Right lobe of liver (tissue), 6 donors: Measurements from ENCODE around the gene TBC1D10A. TPM values are rescaled to one million over a fixed set of nuclear protein-coding genes. Genes with fewer than 3 reads are reported as not detected.

Experiments used
- ATAC-seq, 4 donors: fragments of 200-7000 bp; cut with Tn5 transposase; one replicate each; pipeline ENCODE4 v1.9.1; 2020; ENCODE audit warnings: mild to moderate bottlenecking in 4 of 4, moderate library complexity in 4 of 4
- DNase-seq, 3 donors: peaks; one replicate each; pipeline ENCODE4 v3.0.0-alpha.2; 2020
- H3K27ac ChIP-seq, 3 donors: fragments of 200-600 bp; one replicate each; pipeline ENCODE4 v1.8.0; 2022
- H3K27me3 ChIP-seq, 2 donors: fragments of 200-600 bp; one replicate each; pipeline ENCODE4 v1.8.0; 2022
- H3K36me3 ChIP-seq, 4 donors: fragments of 200-600 bp; sonication (generic) in 1 of 4; one replicate each; pipeline versions ENCODE4 v1.5.1 to v1.8.0; 2017 to 2022; ENCODE audit warnings: control low read depth in 1 of 4
- H3K4me1 ChIP-seq, 4 donors: fragments of 200-600 bp; sonication (generic) in 1 of 4; one replicate each; pipeline versions ENCODE4 v1.5.1 to v1.8.0; 2017 to 2022; ENCODE audit warnings: control low read depth in 1 of 4
- H3K4me3 ChIP-seq, 3 donors: fragments of 200-600 bp; one replicate each; pipeline ENCODE4 v1.8.0; 2022
- H3K9me3 ChIP-seq, 4 donors: fragments of 200-600 bp; sonication (generic) in 1 of 4; one replicate each; pipeline versions ENCODE4 v1.5.1 to v1.8.0; 2017 to 2022; ENCODE audit warnings: control low read depth in 1 of 4
- POLR2A ChIP-seq: fragments of 450-650 bp; IDR thresholded peaks from one replicate; pipeline ENCODE4 v1.6.1; 2017; ENCODE audit warnings: antibody characterized with exemption, mild to moderate bottlenecking
- WGBS: methylation state at CpG from one replicate; pipeline ENCODE4 v1.1.6; 2018; ENCODE audit warnings: low coverage, low lambda C conversion rate; ENCODE audit not compliant: insufficient coverage; ENCODE audit errors: missing lambda C conversion rate; 5-methylcytosine and 5-hydroxymethylcytosine counted together
- intact Hi-C, 2 donors: fragments of 100-400 bp; cut with DNase I; formaldehyde crosslinking; loops; one replicate each; pipeline versions ENCODE4 v1.11.2 to v1.14.1; 2022
- total RNA-seq, 6 experiments: library from RNA; depleted of rRNA in 2 of 6; stranded (reverse); fragments of >200 nt in 2 of 6; fragmentation: NEBNext Ultra II Directional in 3 of 6; extraction: Animal tissue kit (Norgen Biotek cat#: 25700) in 3 of 6; gene quantifications; one replicate each; pipeline versions ENCODE4 v1.1.0 to v1.2.4, GENCODE V29; 2016 to 2023
- TF ChIP-seq, protein P1 (sequence below), 4 donors: fragments of 200-600 bp in 3 of 4; fragments of 450-650 bp in 1 of 4; IDR thresholded peaks; one replicate each; pipeline versions ENCODE4 v1.5.1 to v1.8.0; 2016 to 2022; ENCODE audit warnings: antibody characterized with exemption in 4 of 4, mild to moderate bottlenecking in 2 of 4
- donor health status: DM: no; HTN: yes; CAD: no.
- donor health status: DM: no; HTN: no; CAD: no.
- donor health status: DM: no; HTN: no; CAD: no.
- donor health status: DM: no; HTN: yes; CAD: no.
- donor health status: DM: no; HTN: yes; CAD: no.

TBC1D10A gene
- total RNA-seq, 6 experiments from 2014 or later: 6.6 to 12.6 (median 10.0) TPM

GRCh38 chr22:30260276-30260675, 66.5 kb downstream of the TBC1D10A start:
- intact Hi-C loops: loop anchor here in 1 of 2 donors (10.0 kb wide), 1 partner anchor 125 kb away; the partner anchor contains the start of gene RNF215
- WGBS: no CpG with 5 or more reads among the region's 11 CpGs
- H3K27me3 ChIP-seq: no peaks in the 10 kb centered on the region
- DNase-seq (no peak), ATAC-seq (no peak)
- H3K9me3 ChIP-seq: no peaks in the 10 kb centered on the region
- TF ChIP-seq, protein P1, sequence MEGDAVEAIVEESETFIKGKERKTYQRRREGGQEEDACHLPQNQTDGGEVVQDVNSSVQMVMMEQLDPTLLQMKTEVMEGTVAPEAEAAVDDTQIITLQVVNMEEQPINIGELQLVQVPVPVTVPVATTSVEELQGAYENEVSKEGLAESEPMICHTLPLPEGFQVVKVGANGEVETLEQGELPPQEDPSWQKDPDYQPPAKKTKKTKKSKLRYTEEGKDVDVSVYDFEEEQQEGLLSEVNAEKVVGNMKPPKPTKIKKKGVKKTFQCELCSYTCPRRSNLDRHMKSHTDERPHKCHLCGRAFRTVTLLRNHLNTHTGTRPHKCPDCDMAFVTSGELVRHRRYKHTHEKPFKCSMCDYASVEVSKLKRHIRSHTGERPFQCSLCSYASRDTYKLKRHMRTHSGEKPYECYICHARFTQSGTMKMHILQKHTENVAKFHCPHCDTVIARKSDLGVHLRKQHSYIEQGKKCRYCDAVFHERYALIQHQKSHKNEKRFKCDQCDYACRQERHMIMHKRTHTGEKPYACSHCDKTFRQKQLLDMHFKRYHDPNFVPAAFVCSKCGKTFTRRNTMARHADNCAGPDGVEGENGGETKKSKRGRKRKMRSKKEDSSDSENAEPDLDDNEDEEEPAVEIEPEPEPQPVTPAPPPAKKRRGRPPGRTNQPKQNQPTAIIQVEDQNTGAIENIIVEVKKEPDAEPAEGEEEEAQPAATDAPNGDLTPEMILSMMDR (IDR thresholded peaks at IDR 0.05): no peak
- no peak for TF ChIP-seq POLR2A
- H3K36me3 ChIP-seq: no peaks in the 10 kb centered on the region
- H3K4me1 ChIP-seq: no peaks in the 10 kb centered on the region
- no peak overlapping the region for H3K27ac ChIP-seq
- H3K4me3 ChIP-seq: no peak overlapping the region

DNA sequence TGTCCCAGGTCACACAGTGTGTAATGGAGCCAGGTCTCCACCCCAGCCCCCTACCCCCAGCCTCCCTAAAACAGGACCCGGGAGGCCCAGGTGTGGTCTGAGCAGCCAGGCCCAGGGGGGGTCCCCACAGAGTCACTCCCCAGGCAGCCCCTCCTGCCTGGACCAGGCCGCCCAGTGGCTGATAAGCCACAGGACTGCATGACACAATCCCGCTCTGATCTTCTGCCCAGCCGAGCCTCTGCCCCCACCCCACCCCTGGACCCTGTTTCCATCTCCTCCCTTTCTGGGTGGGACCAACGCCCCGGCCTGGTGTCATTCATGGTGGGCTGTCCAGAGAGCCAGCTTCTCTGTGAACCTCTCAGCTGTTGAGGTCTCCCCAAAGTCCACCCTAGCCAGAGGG, 72.4 kb downstream of the TBC1D10A start:
- Histone ChIP-seq H3K27me3 (no peaks in the 10 kb centered on the region), H3K9me3 (no peaks in the 10 kb centered on the region), H3K4me3 (no peak overlapping the region), H3K36me3 (no peaks in the 10 kb centered on the region), H3K4me1 (no peaks in the 10 kb centered on the region), H3K27ac (no peak overlapping the region)
- intact Hi-C loops: no loop called here
- TF ChIP-seq, protein P1 (IDR thresholded peaks at IDR 0.05): no peak
- no peak for TF ChIP-seq POLR2A
- ATAC-seq: no peak
- WGBS: 60% methylated on average over 3 of the region's 6 CpGs
- DNase-seq: no peak

GRCh38 chr22:30253205-30253852, 73.4 kb downstream of the TBC1D10A start:
- WGBS: 30% methylated on average over 6 of the region's 22 CpGs
- no peak for TF ChIP-seq POLR2A
- TF ChIP-seq, protein P1 (IDR thresholded peaks at IDR 0.05): no peak
- no peak overlapping the region for H3K27ac ChIP-seq
- DNase-seq (no peak), ATAC-seq (peak in 2 of 4 donors; percentile 3 to 6)
- H3K4me3 ChIP-seq: no peak overlapping the region
- no peaks in the 10 kb centered on the region for H3K36me3 ChIP-seq
- H3K9me3 ChIP-seq: no peaks in the 10 kb centered on the region
- intact Hi-C loops: no loop called here
- H3K27me3 ChIP-seq: no peaks in the 10 kb centered on the region
- no peaks in the 10 kb centered on the region for H3K4me1 ChIP-seq

- TF ChIP-seq, protein P1 (IDR thresholded peaks at IDR 0.05): no peak
- no peak for TF ChIP-seq POLR2A
- WGBS: 65% methylated on average over 5 of the region's 22 CpGs
- DNase-seq (no peak), ATAC-seq (no peak)
- Histone ChIP-seq H3K9me3 (no peaks in the 10 kb centered on the region), H3K27me3 (no peaks in the 10 kb centered on the region), H3K27ac (no peak overlapping the region), H3K4me3 (no peak overlapping the region), H3K36me3 (no peaks in the 10 kb centered on the region), H3K4me1 (no peaks in the 10 kb centered on the region)
- intact Hi-C loops: no loop called here
Measured at GRCh38 chr22:30252411-30253204, 74.1 kb downstream of the TBC1D10A start.
